HG03060 (cell line): Measurements from ENCODE around the gene KCNN3.

ENCODE experiments used
- ATAC-seq: cut with Tn5 transposase; IDR thresholded peaks from one replicate; pipeline ENCODE4 v1.9.1; 2021; ENCODE audit warnings: low read depth, moderate number of reproducible peaks; ENCODE audit not compliant: unreplicated experiment

KCNN3 gene

DNA sequence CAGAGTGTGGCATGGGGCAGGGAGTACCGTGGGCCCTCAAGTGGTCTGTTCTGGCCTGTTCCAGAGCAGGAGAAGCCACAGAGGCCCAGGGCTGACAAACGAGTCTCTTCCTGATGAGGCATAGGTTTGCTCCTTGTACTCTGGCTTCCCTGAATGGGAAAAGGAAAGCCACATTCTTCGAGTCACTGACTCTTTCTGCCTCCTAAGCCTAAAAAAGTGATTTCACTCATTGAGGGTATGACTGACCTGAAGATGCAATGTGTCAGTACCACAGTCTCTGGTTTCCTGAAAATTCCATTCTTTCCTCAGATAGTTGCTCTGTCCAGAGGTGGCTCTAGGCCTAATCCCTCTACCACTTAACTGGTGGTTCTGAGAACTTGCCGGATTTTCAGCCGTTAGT, 92.3 kb downstream of the KCNN3 start:
- no peak for ATAC-seq

DNA sequence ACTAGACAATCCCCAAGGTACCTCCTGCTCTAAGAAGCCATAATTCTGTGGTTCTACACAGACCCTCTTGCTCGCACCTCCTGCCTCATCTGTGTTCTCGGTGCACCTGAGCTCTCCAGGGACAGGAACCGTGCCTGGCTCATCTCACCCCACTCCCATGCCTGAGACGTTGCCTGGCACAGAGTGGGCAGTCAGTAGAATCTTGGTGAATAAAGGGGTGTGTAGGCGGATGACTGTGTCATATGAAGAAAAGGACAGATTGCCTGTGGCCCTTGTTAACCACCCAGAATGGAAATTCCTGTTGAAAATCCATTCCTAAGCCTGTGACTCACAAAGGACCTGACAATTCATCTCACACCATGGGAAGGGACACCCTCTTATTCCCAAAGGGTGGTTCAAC, 92.9 kb downstream of the KCNN3 start:
- ATAC-seq, result no peak

DNA sequence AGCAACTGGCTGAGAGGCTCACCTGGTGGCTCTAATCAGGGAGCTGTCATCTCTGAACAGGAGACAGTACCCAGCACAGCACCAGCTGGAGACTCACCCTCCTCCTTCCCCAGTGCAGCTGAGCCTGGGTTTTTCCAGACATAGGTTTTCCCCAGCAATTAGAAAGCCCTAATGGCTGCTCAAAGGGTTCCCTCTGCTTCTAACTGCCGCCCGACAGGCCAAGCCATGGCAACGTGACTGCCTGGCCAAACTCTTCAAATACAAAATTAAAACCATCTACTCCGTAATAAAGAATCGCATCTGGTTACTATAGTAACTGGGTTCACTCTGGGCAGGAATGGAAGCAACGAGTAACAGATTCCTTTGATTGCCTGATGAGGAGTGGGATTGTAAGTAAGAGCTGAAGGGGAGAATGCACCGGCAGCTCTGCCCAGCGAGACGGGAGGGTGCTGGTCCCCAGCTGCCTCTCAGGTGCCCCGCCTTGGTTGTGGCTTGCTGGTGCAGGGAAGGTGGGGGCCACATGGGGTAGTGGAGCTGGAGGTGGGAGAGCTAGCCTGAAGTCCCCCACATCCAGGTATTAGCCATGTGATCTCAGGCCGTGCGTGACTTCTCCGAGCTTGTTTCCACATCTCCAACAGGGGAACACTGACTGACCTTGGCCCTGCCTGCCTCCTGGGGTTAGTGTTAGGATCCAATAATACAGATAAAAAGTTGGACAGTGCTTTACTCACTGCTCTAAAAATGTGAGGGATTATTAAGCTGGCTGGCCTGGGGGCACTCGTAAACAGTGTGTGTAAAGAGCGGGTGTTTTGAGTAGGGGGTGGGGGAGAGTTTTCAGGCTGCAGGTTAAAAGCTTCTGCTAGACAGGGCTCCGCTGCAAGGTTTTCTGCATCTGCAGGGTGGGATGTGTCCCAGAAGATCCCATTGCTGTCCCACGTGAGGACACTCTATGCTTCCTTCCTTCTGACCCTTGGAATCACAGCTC, 94.2 kb downstream of the KCNN3 start:
- no peak for ATAC-seq

DNA sequence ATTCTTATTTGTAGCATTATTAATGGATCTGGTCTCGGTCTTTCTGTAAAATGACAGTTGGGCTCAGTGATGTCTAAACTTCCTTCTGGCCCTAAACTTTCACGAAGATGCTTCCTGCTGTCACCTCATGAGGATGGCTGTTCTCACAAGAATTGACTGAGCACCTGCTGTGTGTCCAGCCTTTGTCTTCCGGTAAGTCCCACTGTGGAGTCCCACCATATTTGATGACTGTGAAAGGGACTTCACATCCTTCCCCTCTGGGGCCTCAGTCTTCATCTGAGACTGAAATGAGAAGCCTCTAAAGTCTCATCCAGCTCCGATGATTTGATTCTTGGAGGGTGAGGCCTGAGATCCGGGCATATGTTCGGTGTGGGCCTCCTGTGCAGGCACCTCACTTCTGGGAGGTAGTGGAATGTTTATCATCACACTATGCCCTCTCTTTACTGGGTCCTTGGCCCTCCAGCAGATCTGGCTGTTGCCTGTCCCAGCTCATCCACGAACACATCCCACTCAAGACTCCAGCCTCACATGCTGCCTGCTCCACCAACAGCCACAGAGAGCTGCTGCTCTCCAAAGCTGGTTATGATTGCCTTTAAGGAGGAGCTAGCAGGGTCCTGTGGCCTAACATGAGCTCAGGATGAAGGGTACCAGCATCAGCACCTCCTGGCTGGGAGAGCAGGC, 95.8 kb downstream of the KCNN3 start:
- no peak for ATAC-seq

DNA sequence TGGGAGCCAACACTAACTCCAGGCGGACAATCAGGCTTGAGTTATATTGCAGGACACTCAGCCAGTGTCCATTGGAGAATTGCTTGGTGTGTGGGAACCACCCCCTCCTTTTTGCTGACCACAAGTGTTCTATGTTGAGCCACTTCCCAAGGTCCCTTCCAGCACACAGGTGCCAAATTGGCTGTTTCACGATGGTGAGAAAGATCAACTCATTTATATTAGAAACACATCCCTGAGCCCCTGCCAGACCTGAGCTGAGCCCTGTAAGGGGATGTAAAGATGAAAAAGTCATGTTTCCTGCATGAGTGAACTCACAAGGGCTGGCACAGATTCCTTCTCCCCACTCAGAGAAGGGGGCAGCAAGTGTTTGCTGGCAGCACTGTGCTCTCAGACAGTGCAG, 96.5 kb downstream of the KCNN3 start:
- no peak for ATAC-seq

DNA sequence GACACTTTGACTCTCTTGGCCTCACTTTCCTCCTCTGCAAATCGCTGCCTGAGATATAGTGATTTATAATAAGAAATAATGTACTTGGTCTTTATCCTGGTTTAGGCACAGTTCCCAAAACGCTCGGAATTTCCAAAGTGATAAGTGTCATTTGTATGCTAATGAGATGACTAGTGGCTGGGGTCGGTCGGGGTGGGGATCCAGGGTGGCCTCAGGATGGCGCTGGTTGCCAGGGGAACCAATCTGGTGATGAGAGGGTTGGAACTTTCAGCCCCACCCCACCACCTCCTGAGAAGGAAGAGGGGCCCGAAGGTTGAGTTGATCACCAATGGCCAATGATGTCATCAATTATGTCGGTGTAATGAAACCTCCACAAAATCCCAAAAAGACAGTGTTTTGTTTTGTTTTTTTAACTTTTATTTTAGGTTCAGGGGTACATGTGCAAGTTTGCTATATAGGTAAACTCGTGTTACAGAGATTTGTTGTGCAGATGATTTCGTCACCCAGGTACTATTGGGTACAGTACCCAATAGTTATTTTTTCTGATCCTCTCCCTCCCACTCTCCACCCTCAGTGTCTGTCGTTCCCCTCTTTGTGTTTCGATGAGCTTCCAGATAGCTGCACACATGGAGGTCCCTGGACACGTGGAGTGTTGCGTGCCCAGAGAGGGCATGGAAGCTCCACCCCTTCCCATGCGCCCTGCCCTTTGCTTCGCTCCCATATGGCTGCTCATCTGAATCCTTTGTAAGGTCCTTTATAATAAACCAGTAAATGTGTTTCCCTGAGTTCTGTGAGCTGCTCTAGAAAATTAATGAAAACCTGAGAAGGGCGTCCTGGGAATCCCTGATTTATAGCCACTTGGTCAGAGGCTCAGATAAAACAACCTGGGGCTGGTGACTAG, 97.2 kb downstream of the KCNN3 start:
- no peak for ATAC-seq

DNA sequence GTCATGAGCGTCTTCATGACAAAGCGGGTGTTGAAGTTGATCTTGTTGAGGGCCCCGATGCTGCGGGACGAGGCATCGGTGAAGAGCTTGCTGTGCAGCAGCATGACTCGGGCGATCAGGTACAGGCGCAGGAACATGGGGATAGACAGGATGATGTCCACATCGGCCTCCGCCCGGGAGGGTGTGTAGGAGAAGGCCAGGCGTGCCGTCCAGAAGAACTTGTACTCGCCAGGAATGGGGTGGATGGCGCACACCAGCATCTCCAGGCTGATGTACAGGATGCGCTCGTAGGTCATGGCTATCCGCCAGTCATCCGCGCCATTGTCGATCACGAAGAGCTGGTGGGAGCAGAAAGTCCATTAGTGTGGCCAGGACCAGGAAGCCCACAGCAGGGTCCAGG, 98.0 kb downstream of the KCNN3 start:
- ATAC-seq, result no peak

DNA sequence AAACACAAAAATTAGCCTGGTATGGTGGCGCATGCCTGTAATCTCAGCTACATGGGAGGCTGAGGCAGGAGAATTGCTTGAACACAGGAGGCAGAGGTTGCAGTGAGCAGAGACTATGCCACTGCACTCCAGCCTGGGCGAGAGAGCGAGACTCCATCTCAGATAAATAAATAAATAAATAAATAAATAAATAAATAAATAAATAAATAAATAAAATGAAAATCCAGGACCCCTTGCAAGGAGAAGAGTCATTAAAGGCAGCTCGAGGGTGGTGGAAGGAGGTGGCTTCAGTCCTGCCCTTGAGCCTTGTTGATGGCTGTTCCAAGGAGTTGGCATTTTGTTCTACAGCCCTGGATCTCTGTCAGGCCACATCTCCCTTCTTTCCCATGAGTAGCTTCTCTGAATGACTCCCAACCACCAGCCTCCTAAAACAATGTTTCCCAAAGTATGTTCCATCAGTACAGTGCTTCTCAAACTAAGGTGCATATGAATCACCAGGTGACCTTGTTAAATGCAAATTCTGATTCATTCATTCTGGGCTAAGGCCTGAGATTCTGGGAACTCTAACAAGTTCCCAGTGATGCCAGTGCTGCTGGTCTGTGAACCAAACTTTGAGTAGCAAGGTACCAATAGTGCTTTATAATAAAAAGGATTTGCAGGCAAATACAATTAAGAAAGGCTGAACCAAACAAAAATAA, 99.0 kb downstream of the KCNN3 start:
- ATAC-seq, result no peak

DNA sequence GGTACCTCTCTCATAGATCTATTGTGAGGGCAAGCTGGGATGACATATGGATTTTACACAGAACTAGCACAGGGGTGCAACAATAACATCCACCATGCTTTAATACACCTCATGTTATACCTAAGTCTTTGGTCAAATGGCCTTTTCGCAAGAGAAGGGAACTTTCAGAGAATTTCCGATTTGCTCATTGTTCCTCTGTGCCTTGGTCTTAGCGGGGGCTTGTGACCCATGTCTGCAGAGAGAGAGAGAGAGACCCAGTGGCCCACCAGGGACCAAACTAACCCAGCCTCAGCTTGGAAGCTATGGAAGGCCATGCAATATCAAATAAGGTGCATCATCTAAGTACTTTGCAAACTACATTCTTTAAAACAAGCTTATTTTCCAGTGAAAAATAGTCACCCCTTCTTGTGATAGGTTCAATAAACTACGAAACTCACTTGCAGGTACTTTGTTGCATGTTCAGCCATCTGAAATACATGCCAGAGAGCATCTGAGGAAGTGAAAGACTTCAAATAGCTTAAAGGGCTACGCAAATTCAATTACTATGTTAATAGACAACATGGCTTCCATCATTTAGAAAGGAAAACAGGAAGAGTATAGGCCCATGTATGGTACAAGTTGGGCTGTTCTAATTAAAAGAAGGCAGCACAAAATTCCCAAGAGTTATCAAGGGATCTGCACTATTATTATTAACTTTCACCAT, 100.7 kb downstream of the KCNN3 start:
- ATAC-seq, result no peak

DNA sequence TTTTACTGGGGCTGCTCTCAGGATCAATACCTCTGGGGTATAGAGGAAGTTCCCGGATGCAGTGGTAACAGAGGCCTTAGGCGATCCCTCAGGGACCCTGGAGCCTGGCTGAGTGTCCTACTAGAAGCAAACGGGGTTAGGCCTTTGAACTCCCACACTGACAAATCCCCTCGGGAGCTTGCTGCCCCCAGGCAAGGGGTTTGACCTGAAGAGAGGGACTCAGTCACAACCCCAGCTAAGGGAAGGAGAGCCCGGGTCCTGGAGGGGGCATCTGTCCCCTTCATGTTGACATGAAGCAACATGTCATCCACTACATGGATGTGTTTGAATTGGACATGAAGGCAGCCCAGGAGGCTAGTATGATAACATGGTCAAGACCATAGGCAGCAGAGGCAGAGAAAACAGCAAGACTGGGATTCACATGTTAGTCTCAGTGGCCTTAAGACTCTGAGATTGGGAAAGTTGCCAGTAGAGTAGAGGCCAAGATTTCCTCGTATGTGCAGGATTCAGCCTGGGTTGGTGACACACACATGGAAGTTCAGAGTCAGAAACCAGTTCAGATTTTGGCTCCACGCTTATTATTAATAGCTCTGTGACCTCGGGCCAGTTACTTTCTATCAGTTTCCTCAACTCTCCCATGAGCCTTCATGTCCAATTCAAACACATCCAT, 101.5 kb downstream of the KCNN3 start:
- ATAC-seq, result no peak

DNA sequence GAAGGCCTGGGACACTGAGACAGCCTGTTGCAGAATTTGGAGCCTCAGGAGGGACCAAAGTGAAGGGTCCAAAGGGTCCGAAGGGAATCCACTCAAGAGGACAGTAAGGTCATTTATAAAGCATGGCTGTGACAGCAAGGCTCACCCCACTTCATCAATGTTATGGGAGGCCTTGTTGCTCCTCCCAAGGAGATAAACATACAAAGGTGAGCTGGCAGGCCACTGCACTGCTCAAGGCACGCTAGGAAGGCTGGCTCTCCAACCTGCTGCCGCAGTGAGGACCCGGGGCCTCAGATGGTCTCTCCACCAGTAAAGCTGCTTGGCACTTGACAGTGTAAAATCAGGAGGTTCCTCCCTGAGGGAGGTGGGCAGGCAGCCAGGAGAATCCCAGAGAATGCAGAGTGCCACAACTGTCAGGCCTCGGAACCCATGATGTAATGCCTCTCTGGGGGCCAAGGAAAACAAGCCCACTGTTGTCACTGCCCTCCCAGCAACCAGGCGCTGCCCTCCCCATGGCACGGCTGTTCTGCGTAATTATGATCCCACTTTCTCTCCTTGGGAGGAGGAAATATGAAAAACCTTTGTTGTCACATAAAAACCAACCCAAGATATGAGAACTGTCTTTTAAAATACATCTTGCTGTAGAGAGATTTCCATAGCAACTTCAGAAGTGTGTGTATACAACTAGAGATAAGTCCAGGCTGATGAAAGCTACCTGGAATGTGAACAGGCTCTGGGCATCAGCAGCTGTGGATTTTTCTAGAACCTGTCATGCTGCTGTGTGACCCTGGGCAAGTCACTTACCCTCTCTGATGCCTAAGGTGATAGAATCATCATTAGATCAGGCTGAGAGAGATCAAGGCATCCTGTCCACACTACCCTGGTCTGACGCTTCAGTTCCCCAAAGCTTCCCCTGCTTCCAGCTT, 102.5 kb downstream of the KCNN3 start:
- no peak for ATAC-seq

DNA sequence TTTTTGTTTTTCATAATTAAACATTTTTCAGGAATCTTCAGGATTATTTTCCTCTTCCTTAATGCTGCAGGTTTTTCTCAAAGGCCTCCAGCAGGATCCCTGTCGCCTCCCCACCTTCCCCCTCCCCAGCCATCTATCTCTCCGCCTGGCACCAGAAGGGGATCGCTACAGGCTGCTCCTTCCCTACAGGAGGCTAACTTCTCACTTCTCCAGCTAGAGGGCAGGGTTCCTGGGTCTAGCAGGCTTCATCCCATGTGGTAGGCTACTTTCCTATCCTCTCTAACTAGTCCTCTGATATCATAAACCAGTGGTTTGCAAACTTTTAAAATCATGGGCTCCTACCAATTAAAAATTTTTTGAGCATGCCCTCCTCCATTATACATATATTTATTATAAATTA, 104.1 kb downstream of the KCNN3 start:
- no peak for ATAC-seq

DNA sequence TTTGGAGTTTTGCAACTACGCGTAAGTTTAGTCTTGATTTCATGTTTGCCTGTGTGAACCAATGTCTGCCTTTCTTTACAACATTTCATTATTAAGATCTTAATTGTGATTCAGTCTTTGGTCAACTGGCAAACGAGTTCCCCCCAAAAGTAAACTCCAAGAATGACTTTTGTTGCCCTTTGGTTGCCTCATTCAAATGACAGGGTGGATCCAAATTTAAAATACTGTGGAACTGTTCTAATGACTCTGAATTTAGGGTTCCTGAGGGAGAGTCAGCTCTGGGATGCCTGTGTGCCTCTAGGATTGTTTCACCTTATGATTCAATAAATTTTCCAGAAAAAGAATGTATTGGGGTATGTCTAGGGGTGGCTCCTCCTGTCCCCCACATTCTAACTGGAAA, 105.3 kb downstream of the KCNN3 start:
- no peak for ATAC-seq

DNA sequence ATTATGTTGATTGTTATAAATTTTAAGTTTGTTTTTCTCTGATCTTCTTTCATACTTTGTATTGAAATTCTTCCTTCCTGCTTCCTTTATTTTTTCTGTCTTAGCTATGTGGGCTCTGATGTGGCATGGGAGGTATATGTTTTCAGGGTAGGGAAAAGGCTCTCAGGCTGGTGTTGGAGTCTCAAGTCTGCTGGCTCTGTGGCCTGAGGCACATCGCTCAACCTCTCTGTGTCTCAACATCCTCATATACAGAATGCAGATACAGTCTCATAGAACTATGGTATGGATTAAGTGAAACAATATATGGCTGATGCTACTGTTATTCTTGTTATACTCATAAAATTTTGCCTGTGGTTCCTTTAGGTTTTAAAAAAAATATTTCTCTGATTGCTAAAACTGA, 105.9 kb downstream of the KCNN3 start:
- ATAC-seq, result no peak

DNA sequence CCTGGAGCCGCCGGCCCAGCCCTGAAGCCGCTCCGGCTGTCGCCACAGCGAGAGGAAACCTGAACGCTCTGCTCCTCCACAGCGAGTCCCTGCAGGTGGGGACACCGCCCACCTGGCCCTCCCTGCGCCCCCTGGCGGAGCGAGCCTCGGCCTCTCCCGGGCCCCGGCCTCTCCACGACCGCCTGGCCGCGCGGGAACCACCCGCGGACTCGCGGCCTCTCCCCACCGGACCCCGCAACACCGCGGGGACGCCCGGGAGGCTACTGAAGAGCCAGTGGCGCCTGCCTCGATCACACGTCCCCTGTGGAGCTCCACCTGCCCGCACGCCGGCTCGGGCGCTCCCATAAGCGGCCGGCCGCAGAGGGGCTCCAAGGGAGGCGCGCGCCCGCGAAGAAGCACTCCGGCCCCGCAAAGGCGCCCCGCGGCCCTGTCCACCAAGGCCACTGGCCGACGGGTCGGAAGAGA, 109.6 kb downstream of the KCNN3 start:
- no peak for ATAC-seq

DNA sequence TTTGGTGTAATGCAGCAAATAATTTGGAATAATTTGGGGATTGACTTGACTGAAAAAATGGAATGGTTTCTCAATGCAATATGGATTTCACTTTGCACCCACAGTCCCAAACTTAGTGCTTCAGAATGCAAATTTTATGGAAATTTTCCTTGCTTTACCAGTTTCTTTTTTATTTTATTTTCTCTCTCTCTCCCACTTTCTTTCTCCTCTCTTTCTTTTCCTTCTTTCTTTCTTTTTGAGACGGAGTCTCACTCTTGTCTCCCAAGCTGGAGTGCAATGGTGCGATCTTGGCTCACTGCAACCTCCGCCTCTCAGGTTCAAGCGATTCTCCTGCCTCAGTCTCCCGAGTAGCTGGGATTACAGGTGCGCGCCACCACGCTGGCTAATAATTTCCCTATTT, 110.3 kb downstream of the KCNN3 start:
- ATAC-seq, result no peak

DNA sequence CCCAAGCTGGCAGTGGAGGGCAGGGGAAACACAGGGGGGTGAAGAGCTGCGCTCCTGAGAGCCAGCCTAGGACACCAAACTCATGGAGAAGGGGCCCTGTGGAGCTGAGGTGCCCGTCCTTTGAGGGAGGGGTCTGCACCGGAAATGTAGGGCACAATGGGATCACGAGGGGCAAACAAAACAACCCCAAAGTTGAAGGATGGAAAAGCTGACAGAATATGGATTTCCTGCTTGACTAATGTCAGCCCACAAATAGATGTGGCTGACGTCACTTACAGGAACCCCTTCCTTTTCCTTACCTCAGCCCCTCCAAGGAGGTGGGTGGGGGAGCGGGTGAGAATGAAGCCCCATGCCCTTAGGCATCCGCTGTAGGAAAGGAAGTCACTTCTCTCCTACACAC, 110.9 kb downstream of the KCNN3 start:
- ATAC-seq, result no peak

DNA sequence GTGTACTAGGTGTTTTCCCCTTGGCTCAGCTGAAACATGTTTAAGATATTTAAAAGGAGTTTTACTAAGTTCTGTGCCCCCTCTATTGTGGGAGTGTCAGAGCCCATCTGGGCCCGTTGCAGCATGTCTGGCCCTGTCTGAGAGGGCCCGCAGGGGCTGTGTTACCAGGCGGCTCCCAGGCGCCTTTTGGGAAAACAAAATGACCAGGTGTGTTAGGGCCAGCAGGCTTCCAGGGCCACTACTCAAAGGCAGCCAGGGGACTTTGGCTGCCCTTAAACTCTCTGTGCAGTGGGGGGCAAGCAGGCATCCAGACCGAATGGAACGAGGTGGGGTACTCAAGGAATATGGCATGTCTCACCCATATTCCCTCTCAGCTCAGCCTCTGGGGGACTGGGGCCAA, 111.7 kb downstream of the KCNN3 start:
- no peak for ATAC-seq
